GM21529 (cell line): ENCODE data around the gene C1orf21.
"Not testable (repeated sequence)": the region's sequence is repeated elsewhere in the genome, so short reads cannot be mapped to it uniquely, and the experiment has no call there.

Experiments
- ATAC-seq: cut with Tn5 transposase; IDR thresholded peaks from one replicate; pipeline ENCODE4 v1.9.1; 2021; ENCODE audit not compliant: unreplicated experiment

The C1orf21 gene, protein sequence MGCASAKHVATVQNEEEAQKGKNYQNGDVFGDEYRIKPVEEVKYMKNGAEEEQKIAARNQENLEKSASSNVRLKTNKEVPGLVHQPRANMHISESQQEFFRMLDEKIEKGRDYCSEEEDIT

GRCh38 chr1:184386312-184387068 lies at the start of gene C1orf21:
TSS of gene C1orf21 (plus strand) at chr1:184387029. CDS start at chr1:184477510, 90,481 bp downstream.
- peak; percentile 85 for ATAC-seq

- not testable (repeated sequence) for ATAC-seq
These were observed 49.0 kb upstream of the C1orf21 start for GRCh38 chr1:184337865-184338264.

DNA sequence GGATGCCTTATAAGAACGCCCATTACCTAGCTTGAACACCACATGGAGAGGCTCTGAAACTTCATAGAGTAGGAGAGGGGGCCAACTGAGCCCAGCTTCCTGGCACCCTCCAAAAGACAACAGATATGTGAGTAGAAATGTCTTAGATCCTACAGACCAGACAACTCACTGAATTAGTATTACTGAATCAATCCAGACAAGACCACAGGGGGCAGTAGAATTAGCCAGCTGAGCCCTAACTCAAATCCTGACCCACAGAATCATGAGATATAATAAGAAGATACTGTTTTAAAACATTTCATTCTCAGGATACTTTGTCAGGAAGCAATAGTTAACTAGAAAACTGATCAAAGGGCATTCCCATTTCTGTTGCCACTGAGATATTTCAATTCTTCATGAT lies 45.8 kb upstream of the C1orf21 start:
- ATAC-seq = no peak

DNA sequence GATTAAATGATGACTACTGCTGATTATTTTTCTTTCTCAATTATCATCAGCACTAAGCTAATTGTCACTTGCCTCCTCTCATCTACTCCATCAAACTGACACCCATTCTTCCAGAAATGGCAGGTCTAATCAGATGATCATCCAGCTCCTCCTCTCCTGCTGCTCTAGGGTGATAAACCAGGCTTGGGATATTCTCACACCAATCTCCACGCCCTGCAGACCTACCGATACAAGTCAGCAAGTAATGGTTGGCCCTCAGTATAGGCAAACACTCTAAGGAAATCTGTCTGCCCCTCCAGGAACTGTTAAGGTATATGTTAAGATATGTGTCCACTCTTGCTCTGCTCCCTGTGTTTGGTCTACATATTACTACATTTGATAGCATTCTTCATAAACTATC lies 36.3 kb upstream of the C1orf21 start:
- ATAC-seq = no peak

- no peak for ATAC-seq
These were observed 35.3 kb upstream of the C1orf21 start for GRCh38 chr1:184351416-184351975.

GRCh38 chr1:184352776-184353175 lies 34.1 kb upstream of the C1orf21 start:
- no peak for ATAC-seq

DNA sequence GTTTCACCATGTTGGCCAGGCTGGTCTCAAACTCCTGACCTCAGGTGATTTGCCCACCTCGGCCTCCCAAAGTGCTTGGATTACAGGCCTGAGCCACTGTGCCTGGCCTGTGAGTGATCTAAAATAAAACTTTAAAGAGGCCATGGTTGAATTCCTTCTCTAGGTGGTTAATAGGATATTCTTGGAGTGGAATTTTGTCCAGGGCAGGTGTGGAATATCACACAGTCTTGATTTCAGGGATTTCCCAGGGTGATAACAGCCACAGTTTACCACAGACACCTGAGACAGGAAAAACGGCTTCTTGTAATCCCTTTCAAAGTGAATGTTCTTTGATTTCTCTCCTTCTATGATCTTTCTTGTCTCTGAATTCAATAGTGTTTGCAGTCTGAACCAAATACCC lies 32.1 kb upstream of the C1orf21 start:
- ATAC-seq = no peak

DNA sequence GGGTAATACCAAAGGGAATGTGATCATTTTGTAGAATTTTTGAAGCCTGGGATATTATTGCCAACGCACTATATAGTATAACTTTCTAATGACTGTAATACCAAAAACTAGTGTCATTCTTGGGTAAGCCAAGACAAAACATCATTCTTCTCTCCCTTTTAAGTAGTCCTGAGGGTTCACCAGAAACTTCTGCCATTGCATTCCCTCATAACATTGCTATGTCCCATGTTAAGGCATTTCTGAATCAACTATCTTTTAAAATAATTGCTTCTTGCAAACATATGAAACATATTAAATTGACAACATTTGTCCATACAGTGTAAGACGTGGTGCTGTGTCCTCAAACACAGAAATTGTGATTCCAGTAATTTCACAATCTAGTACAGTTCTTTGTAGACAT lies 29.9 kb upstream of the C1orf21 start:
- no peak for ATAC-seq

DNA sequence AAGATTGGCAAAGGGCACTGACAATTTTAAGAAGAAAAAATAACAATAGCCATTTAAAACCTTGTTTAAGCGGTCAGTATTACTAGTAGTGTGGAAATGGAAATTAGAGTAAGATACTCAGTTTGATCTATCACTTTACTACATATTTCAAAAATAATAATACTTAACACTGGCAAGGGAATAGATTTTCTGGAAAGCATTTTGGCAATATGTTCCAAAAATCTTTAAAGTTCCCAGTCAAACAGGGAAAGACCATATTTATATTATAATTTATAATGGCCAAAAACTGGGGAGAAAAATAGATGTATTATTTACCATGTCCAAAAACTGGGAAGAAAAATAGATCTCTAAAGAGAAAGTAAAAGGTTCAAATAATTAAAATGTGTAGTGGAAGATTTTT lies 28.6 kb upstream of the C1orf21 start:
- no peak for ATAC-seq

- no peak for ATAC-seq
These were observed 26.9 kb upstream of the C1orf21 start for GRCh38 chr1:184359909-184360308.

DNA sequence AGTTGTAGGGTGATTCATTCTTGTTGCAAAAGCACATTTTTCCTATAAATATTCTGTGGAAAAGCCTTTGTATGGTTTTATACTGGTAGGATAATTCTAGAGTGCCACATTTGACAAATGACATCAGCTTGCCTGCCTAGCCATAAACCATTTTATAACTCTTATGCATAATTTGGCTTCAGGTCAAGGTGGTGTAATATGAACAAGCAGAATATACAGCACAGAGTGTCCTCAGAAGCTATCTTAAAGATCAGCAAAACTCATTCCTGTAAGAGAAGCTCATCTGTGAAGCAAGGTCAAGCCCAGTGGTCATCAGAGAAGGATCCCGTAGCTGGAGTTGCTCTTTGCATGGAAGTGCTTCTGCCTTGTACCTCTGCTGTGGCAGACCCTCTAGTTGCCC lies 24.0 kb upstream of the C1orf21 start:
- ATAC-seq = no peak

DNA sequence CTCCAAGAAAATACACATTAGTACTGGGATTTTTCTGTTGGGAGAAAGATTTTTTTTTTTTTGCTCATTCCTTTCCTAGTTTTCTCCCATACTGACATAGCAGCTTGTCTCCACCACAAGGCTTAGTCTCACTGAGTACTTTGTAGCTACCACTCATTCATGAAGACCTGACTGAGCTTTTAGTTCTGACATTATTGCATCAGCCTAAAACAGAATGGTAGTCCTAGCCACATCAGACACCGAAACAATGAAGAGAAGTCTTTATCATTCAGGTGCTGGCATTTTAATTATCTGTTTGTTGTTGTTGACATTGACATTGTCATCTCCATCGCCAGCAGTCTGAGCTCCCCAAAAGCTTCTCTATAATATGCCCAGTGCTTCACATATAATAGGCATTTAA lies 21.1 kb upstream of the C1orf21 start:
- ATAC-seq = no peak

- no peak for ATAC-seq
These were observed 19.8 kb upstream of the C1orf21 start for GRCh38 chr1:184366997-184367396.

DNA sequence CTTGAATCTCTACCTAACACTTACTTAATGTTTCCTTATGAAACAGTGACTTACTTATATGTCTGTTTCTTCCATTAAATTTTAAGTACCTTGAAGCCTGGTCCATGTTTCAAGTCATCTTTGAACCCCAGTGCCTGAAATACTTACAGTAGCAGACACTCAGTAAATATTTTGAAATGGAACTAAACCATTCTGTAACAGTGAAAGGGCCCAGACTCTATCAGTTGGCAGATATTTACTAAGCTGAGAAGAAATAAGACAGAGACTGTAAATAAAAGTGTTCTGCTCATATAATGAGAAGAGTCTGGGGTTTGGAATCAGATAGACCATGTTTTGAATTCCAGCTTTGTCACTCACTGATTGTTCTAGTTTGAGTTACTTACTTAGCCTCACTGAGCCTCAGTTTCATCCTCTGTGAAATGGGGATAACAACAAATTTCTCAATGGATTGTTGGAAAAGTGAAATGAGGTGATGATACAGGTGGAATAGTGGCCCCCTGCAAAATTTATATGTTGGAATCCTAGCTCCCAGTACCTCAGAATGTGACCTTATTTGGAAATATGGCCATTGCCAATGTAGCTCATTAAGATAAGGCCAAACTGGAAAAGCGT lies 19.3 kb upstream of the C1orf21 start:
- ATAC-seq = no peak

DNA sequence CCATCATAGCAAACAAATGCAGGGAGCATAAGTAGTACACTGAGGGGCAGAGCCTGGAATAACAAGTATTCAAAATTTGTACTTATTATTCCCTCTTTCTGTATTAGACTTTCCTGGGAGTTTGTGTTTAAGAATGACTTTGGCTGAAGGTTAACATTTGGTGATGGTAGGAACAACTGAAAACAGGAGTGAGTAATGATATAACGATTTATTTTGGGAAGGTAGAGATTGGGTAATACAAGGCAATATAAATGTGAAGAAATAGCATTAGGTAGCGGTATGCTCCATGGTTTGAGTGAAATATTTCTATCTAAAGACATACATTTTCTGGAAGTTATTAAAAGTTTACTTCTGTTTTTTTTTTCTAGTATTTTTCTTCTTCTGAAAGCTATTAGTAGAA lies 18.5 kb upstream of the C1orf21 start:
- no peak for ATAC-seq

DNA sequence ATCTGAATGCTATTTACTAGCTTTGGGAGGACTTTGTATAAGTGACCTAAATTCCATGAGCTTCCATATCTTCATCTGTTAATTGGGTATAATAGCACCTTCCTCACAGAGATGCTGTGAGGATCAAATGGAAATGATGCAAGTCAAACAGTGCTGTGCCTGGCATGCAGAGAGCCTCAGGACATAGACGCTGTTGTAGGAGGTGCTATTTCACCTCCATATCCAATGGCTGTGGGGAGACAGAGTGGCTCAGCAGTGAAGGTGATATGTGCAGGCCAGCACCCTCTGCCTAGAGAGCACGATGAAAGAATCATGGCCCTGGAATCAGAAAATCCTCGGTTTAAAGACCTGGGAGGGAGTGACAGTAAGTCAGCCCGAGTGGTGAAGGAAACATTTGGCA lies 16.0 kb upstream of the C1orf21 start:
- ATAC-seq = no peak

- ATAC-seq = no peak
These were observed 13.7 kb upstream of the C1orf21 start for GRCh38 chr1:184373155-184373554.

- ATAC-seq = no peak
These were observed 10.5 kb upstream of the C1orf21 start for GRCh38 chr1:184376369-184376768.

DNA sequence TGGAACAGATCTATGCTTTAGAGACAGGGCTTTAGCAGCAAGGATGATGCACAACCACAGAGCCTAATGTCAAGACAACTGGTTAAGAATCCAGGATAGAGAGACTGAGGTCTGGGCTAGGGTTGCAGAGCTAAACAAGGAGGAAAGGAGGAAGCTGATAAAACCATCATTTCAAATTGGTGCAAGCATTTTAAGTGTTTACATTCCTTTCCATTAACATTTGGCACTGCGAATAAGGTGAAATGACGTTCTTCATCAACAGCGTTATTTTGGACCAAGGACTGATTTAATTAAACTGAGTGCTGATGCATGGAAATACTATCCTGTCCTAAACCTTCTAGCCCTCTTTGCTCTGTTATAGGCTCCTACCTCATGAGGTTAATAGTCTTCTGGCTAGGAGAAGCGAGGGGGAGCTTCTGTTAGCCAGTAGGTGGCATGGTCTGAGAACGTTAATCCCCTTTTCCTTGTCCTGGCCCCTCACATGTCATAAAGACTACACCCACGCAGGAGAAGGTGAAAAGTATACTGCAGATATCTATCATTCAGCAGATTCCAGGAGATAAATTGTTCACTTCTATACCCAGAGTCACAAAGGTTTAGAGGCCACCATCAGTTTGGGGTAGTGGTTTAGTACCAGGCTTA lies 7.6 kb upstream of the C1orf21 start:
- no peak for ATAC-seq

DNA sequence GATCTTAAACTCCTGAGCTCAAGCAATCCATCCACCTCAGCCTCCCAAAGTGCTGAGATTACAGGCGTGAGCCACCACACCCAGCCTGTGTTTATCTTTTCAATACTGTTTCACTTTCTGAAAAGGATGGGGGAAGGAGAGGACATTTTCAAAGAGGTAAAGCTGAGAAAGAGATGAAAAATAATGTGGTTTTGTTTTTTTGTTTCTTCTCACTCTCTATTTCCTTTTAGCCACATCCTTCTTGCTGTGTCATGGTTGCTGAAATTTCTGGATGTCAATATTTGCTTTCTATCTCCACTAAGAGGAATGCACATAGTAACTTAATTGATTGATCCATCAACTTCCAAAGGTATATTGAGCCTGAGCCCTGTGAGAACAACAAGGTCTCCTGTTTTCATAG lies 6.4 kb upstream of the C1orf21 start:
- ATAC-seq = no peak

DNA sequence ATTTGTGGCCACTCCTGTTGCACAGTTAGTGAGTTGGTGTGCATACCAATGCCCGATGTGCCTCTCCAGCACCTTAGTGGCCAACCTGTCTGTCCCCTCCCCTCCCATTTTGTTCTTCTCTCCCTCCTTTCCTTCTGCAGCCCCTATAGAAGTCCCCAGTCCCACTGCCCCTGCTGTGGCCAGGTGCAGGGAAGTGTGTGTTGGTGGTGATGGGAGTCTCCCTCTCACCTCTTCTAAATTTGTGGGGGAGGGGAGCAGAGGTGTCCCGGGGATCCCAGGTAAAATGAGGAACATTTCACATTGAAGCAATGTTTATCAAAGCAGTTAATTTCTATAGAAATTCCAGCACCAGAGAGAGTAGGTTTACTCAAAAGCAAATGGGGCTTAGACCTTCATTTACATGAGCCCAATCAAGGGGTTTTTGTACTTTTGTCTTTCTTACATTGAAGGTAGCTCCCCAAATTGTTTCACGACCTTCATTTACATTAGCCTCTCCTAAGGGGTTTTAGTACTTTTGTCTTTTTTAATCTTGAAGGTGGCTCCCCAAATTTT lies 3.0 kb upstream of the C1orf21 start:
- no peak for ATAC-seq
